Endothelial cell of umbilical vein (primary cell): ENCODE results near the gene TMEM144.

ENCODE experiments used
- POLR2AphosphoS5 ChIP-seq: IDR thresholded peaks from 2 replicates; pipeline ENCODE4 v1.6.1; 2012; ENCODE audit warnings: low read depth, mild to moderate bottlenecking, control low read depth, low read length, moderate library complexity; ENCODE audit not compliant: insufficient read depth
- TF ChIP-seq, protein P1 (sequence below), 2 donors: IDR thresholded peaks; 1 replicate in 1 of 2; 2 replicates in 1 of 2; pipeline ENCODE4 v1.5.1; 2011; ENCODE audit warnings: low read length in 2 of 2, mild to moderate bottlenecking in 2 of 2, moderate library complexity in 2 of 2, control low read depth in 1 of 2, inconsistent platforms in 1 of 2, low read depth in 1 of 2; ENCODE audit not compliant: insufficient read depth in 1 of 2; ENCODE audit errors: extremely low read depth in 1 of 2
- TF ChIP-seq, protein P2 (sequence below): IDR thresholded peaks from 2 replicates; pipeline ENCODE4 v1.6.1; 2011; ENCODE audit not compliant: insufficient read depth, insufficient read length

DNA sequence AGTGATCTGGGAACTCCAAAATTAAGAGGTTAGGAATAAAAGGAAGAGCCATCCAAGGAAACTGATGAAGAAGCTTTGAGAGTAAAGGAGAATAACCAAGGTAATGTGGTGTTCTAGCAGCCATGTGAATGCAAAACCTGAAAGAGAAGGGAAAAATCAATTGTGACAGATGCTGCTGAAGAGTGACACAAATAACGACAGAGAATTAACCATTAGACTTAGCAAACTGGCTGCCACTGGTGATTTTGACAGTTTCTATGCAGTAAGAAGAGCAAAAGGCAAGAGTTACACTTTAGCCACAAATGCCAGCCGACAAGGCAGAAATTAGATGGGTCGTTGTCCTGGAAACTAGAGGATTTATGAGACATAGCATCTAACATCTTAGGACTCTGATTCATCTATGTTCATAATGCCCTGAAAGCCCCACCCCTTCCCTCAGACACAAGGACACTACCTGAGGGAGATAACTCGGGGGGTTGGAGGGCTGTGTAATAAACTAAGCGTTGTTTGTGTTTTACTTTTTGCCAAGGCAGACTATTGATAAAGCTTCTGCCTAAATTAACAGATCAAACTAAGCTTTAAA, 13.0 kb upstream of the TMEM144 start:
- TF ChIP-seq, protein P1, sequence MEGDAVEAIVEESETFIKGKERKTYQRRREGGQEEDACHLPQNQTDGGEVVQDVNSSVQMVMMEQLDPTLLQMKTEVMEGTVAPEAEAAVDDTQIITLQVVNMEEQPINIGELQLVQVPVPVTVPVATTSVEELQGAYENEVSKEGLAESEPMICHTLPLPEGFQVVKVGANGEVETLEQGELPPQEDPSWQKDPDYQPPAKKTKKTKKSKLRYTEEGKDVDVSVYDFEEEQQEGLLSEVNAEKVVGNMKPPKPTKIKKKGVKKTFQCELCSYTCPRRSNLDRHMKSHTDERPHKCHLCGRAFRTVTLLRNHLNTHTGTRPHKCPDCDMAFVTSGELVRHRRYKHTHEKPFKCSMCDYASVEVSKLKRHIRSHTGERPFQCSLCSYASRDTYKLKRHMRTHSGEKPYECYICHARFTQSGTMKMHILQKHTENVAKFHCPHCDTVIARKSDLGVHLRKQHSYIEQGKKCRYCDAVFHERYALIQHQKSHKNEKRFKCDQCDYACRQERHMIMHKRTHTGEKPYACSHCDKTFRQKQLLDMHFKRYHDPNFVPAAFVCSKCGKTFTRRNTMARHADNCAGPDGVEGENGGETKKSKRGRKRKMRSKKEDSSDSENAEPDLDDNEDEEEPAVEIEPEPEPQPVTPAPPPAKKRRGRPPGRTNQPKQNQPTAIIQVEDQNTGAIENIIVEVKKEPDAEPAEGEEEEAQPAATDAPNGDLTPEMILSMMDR (IDR thresholded peaks at IDR 0.05; ENCODE audit: extremely low read depth in 1 of 2, insufficient read depth in 1 of 2, low read depth in 1 of 2, low read length in 2 of 2): no peak
- TF ChIP-seq POLR2AphosphoS5: no peak
- TF ChIP-seq, protein P2, sequence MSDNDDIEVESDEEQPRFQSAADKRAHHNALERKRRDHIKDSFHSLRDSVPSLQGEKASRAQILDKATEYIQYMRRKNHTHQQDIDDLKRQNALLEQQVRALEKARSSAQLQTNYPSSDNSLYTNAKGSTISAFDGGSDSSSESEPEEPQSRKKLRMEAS: no peak
